Tibial nerve (tissue), 4 donors: Measurements from ENCODE around the gene RAP1GAP.

Experiments used
- EP300 ChIP-seq, 2 donors: sonication (generic); formaldehyde crosslinking; IDR thresholded peaks; one replicate each; pipeline ENCODE4 v1.6.1; 2017; ENCODE audit warnings: antibody characterized with exemption in 2 of 2, mild to moderate bottlenecking in 1 of 2
- POLR2A ChIP-seq, 2 donors: fragments of 450-650 bp; IDR thresholded peaks; one replicate each; pipeline ENCODE4 v1.6.1; 2017; ENCODE audit warnings: antibody characterized with exemption in 2 of 2, mild to moderate bottlenecking in 2 of 2, moderate library complexity in 2 of 2
- TF ChIP-seq, protein P1 (sequence below), 5 experiments: fragments of 200-600 bp in 3 of 5; fragments of 450-650 bp in 2 of 5; sonication (generic) in 3 of 5; IDR thresholded peaks; one replicate each; pipeline ENCODE4 v1.5.1; 2016 to 2019; ENCODE audit warnings: antibody characterized with exemption in 5 of 5, mild to moderate bottlenecking in 3 of 5, moderate library complexity in 2 of 5

DNA sequence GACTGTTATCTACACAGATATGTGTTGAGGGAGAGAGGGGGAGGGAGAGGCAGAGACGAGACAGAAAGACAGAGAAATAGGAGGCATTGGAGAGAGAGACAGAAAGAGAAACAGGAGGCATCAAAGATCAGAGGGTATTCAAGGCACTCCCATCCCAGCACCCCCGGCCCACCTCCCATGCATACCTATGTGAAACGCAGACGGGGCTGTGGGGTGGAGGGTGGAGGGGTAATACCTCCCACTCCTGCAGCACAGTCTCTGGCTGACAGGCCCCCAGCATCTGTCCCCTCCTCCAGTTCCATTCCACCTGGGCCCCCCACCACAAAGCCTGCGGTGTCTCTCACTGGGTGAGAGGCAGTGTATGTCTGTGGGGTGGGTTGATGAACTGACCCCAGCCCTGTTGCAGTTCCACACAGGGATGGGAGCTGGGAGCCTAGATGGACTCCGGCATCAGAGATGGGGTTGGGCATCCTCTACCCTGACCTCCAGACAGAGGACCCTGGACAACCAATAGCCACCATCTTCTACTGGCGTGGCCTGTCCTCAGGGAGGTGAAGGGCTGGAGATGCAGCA lies 49.7 kb downstream of the RAP1GAP start:
- TF ChIP-seq, protein P1, sequence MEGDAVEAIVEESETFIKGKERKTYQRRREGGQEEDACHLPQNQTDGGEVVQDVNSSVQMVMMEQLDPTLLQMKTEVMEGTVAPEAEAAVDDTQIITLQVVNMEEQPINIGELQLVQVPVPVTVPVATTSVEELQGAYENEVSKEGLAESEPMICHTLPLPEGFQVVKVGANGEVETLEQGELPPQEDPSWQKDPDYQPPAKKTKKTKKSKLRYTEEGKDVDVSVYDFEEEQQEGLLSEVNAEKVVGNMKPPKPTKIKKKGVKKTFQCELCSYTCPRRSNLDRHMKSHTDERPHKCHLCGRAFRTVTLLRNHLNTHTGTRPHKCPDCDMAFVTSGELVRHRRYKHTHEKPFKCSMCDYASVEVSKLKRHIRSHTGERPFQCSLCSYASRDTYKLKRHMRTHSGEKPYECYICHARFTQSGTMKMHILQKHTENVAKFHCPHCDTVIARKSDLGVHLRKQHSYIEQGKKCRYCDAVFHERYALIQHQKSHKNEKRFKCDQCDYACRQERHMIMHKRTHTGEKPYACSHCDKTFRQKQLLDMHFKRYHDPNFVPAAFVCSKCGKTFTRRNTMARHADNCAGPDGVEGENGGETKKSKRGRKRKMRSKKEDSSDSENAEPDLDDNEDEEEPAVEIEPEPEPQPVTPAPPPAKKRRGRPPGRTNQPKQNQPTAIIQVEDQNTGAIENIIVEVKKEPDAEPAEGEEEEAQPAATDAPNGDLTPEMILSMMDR (IDR thresholded peaks at IDR 0.05), result no peak
- no peak for TF ChIP-seq POLR2A (IDR thresholded peaks at IDR 0.05)
- TF ChIP-seq EP300 (IDR thresholded peaks at IDR 0.05), result no peak
